ENCODE results near the gene VIPR1.

The VIPR1 gene

DNA sequence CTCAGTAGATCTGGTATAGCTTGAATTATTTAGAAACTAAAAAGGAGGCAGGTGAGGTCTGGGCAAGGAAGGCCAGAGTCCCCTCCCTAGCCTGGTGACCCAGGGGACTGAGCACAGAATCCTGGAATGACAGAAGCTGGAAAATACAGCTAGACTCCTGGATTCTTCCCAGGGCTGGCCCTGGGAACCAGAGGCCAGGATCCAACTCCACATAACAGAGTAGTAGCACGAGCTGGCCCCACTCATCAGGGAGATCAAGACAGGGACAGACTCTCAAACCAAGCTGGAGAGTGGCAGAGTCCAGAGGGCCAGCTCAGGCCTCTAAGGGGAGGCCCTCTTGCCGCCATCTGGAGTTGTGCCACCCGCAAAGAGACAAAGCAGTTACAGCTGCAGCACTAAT is 10.7 kb downstream of the VIPR1 start:
- H3K36me3 ChIP-seq, result no peaks in the 10 kb centered on the region
- no peak overlapping the region for H3K27ac ChIP-seq
- H3K9me3 ChIP-seq (ENCODE audit: severe bottlenecking), result no peaks in the 10 kb centered on the region
- TF ChIP-seq, protein P1, sequence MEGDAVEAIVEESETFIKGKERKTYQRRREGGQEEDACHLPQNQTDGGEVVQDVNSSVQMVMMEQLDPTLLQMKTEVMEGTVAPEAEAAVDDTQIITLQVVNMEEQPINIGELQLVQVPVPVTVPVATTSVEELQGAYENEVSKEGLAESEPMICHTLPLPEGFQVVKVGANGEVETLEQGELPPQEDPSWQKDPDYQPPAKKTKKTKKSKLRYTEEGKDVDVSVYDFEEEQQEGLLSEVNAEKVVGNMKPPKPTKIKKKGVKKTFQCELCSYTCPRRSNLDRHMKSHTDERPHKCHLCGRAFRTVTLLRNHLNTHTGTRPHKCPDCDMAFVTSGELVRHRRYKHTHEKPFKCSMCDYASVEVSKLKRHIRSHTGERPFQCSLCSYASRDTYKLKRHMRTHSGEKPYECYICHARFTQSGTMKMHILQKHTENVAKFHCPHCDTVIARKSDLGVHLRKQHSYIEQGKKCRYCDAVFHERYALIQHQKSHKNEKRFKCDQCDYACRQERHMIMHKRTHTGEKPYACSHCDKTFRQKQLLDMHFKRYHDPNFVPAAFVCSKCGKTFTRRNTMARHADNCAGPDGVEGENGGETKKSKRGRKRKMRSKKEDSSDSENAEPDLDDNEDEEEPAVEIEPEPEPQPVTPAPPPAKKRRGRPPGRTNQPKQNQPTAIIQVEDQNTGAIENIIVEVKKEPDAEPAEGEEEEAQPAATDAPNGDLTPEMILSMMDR (IDR thresholded peaks at IDR 0.05; ENCODE audit: low read depth, low read length), result no peak
- DNase-seq, result no peak
- no peaks in the 10 kb centered on the region for H3K27me3 ChIP-seq (ENCODE audit: insufficient read depth, low read depth, severe bottlenecking)
- H3K4me3 ChIP-seq (ENCODE audit: low read depth, low read length), result no peak overlapping the region

DNA sequence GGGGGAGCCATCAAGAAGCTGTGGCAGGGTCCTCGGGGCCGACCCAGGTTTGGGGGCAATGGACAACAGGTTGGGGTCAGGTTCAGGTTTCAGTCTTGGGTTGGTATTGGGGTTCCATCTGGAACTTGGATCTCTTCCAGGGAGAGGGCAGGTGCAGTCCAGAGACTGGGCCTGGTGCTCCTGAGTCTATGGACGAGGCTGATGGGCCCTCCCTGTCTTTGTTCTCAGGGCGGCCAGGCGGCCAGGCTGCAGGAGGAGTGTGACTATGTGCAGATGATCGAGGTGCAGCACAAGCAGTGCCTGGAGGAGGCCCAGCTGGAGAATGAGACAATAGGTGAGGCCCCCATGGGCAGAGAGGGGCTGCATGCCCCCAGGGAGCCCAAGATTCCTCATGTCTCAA is 11.1 kb downstream of the VIPR1 start:
- TF ChIP-seq, protein P1 (IDR thresholded peaks at IDR 0.05; ENCODE audit: low read depth, low read length), result no peak
- H3K36me3 ChIP-seq, result no peaks in the 10 kb centered on the region
- no peaks in the 10 kb centered on the region for H3K27me3 ChIP-seq (ENCODE audit: insufficient read depth, low read depth, severe bottlenecking)
- no peaks in the 10 kb centered on the region for H3K9me3 ChIP-seq (ENCODE audit: severe bottlenecking)
- no peak for DNase-seq
- no peak overlapping the region for H3K4me3 ChIP-seq (ENCODE audit: low read depth, low read length)
- no peak overlapping the region for H3K27ac ChIP-seq

DNA sequence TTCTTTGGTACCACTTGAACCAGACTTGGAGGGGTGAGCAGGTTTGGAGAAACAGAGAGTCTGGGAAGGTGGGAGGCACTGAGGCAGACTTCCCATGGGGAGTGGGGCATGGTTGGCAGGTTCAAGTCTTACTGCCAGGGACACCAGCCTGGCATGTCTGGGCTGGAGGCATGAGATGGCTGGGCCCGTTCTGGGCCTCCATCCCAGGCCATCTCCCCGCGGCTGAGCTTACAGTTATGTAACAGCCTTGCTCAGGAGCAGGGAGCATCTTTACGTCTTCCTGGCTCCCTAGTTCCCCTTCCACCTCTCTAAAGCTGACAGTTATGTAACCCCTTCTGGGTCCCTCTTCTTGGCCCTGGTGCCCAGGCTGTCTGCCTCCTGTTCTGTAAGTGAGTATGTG is 12.4 kb downstream of the VIPR1 start:
- Histone ChIP-seq H3K27me3 (ENCODE audit: insufficient read depth, low read depth, severe bottlenecking) (no peaks in the 10 kb centered on the region), H3K27ac (no peak overlapping the region), H3K9me3 (ENCODE audit: severe bottlenecking) (no peaks in the 10 kb centered on the region), H3K4me3 (ENCODE audit: low read depth, low read length) (no peak overlapping the region), H3K36me3 (no peaks in the 10 kb centered on the region)
- DNase-seq, result no peak
- TF ChIP-seq, protein P1 (IDR thresholded peaks at IDR 0.05; ENCODE audit: low read depth, low read length), result no peak

DNA sequence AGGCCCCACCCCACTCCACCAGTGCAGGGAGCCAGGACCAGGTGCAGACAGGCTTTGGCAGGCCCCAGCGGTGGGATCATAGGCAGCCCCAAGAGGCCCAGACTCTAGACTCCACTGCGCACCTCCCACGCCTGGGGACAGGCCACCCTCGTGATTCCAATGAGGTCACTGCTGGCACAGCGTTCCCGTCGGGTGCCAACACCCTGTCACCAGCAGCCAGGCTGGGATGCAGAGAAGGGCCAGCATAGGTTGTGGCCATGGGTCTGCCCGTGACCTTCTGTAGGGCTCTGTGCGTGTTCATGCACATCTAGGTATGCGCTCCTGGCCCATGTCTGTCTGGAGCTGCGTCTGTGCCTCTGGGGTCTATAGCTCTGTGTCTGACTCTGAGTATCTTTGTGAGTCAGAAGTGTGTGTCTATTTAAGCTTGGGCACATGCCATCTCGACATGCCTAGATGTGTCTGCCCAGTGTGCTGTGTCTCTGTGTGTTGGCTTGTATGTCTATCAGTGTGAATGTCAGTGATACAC is 13.0 kb downstream of the VIPR1 start:
- TF ChIP-seq, protein P1 (IDR thresholded peaks at IDR 0.05; ENCODE audit: low read depth, low read length), result no peak
- DNase-seq, result no peak
- H3K27ac ChIP-seq, result no peak overlapping the region
- H3K9me3 ChIP-seq (ENCODE audit: severe bottlenecking), result no peaks in the 10 kb centered on the region
- H3K4me3 ChIP-seq (ENCODE audit: low read depth, low read length), result no peak overlapping the region
- H3K36me3 ChIP-seq, result no peaks in the 10 kb centered on the region
- no peaks in the 10 kb centered on the region for H3K27me3 ChIP-seq (ENCODE audit: insufficient read depth, low read depth, severe bottlenecking)

DNA sequence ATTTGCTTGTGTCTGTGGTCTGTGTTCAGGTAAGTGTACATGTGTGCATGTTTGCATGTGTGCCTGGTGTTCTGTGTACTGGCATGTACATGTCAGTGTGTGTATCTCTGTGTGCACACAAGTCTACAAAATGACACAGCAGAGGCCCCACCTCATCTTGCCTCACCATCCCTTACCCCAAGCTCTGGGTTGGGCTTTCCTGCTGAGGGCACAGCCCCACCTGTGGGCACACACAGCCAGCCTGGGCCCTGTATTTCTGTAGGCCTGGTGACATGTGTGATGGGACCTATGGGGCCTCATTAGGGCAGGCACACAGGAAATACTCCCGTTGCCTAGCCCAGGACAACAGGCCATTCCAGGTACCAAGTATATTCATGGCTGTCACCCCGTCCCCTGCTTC is 13.5 kb downstream of the VIPR1 start:
- Histone ChIP-seq H3K36me3 (no peaks in the 10 kb centered on the region), H3K4me3 (ENCODE audit: low read depth, low read length) (no peak overlapping the region), H3K27me3 (ENCODE audit: insufficient read depth, low read depth, severe bottlenecking) (no peaks in the 10 kb centered on the region), H3K27ac (no peak overlapping the region), H3K9me3 (ENCODE audit: severe bottlenecking) (no peaks in the 10 kb centered on the region)
- TF ChIP-seq, protein P1 (IDR thresholded peaks at IDR 0.05; ENCODE audit: low read depth, low read length), result no peak
- DNase-seq, result no peak

DNA sequence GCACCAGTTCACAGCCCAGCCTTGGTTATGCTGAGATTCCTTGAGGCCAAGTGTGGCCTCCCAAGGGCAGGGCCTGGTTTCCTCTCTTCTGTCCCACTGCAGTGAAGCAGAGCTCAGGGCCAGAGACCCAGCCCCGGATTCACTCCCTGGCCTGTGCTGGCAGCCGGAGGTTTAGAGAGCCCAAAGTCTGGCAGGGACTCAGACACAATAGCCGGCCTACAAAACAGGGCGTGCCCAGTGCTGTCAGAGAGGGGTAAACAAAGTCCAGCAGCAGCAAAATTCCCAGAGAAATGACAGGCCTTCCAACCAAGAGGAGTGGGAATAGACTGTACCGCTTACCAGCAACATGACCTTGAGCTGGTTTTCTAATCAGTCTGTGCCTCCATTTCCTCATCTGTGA is 14.0 kb downstream of the VIPR1 start:
- DNase-seq, result no peak
- H3K9me3 ChIP-seq (ENCODE audit: severe bottlenecking), result no peaks in the 10 kb centered on the region
- TF ChIP-seq, protein P1 (IDR thresholded peaks at IDR 0.05; ENCODE audit: low read depth, low read length), result no peak
- H3K36me3 ChIP-seq, result no peaks in the 10 kb centered on the region
- H3K27me3 ChIP-seq (ENCODE audit: insufficient read depth, low read depth, severe bottlenecking), result no peaks in the 10 kb centered on the region
- H3K27ac ChIP-seq, result no peak overlapping the region
- H3K4me3 ChIP-seq (ENCODE audit: low read depth, low read length), result no peak overlapping the region
